Measurements from ENCODE around the gene ZNF438.

The ZNF438 gene

GRCh38 chr10:30842185-30842584, 189.5 kb downstream of the ZNF438 start:
- ATAC-seq (no peak), DNase-seq (no peak)

GRCh38 chr10:30840395-30841050, 191.1 kb downstream of the ZNF438 start:
- ATAC-seq (no peak), DNase-seq (no peak)

- ATAC-seq (no peak), DNase-seq (no peak)
These were observed 192.0 kb downstream of the ZNF438 start for GRCh38 chr10:30839652-30840051.

- no peak for ATAC-seq
- DNase-seq: no peak
These were observed 195.3 kb downstream of the ZNF438 start for GRCh38 chr10:30836406-30836805.

- DNase-seq (no peak), ATAC-seq (no peak)
These were observed 196.5 kb downstream of the ZNF438 start for GRCh38 chr10:30835146-30835545.

GRCh38 chr10:30834651-30835050, 197.0 kb downstream of the ZNF438 start:
- ATAC-seq: no peak
- no peak for DNase-seq

GRCh38 chr10:30834153-30834552, 197.5 kb downstream of the ZNF438 start:
- no peak for ATAC-seq
- no peak for DNase-seq

- ATAC-seq (no peak), DNase-seq (no peak)
These were observed 198.1 kb downstream of the ZNF438 start for GRCh38 chr10:30833628-30833970.

- no peak for ATAC-seq
- no peak for DNase-seq
These were observed 198.7 kb downstream of the ZNF438 start for GRCh38 chr10:30832749-30833627.

GRCh38 chr10:30832001-30832748, 199.5 kb downstream of the ZNF438 start:
- ATAC-seq (no peak), DNase-seq (no peak)

GRCh38 chr10:30831426-30831825, 200.2 kb downstream of the ZNF438 start:
- ATAC-seq (no peak), DNase-seq (no peak)

GRCh38 chr10:30830315-30831230, 201.1 kb downstream of the ZNF438 start:
- ATAC-seq: no peak
- no peak for DNase-seq

GRCh38 chr10:30829901-30830300, 201.8 kb downstream of the ZNF438 start:
- DNase-seq: no peak
- no peak for ATAC-seq

- ATAC-seq (no peak), DNase-seq (no peak)
These were observed 203.0 kb downstream of the ZNF438 start for GRCh38 chr10:30828680-30829079.

GRCh38 chr10:30828164-30828563, 203.5 kb downstream of the ZNF438 start:
- DNase-seq (no peak), ATAC-seq (no peak)

- ATAC-seq: no peak
- DNase-seq: no peak
These were observed 204.0 kb downstream of the ZNF438 start for GRCh38 chr10:30827531-30828120.

GRCh38 chr10:30826679-30827078, 205.0 kb downstream of the ZNF438 start:
- no peak for DNase-seq
- ATAC-seq: no peak

GRCh38 chr10:30825495-30825894, 206.2 kb downstream of the ZNF438 start:
- ATAC-seq: no peak

GRCh38 chr10:30825022-30825421, 206.6 kb downstream of the ZNF438 start:
- ATAC-seq (no peak), DNase-seq (no peak)

More at GRCh38 chr10:30825495-30825894, 206.2 kb downstream of the ZNF438 start:
- no peak for DNase-seq

- ATAC-seq (no peak), DNase-seq (no peak)
These were observed 208.0 kb downstream of the ZNF438 start for GRCh38 chr10:30823651-30824050.

GRCh38 chr10:30822693-30823465, 208.8 kb downstream of the ZNF438 start:
- ATAC-seq (no peak), DNase-seq (no peak)
